Activated T-cell treated with anti-CD3 and anti-CD28 coated beads, Interleukin-2, amount 50 U/mL, for 72 hours (primary cell): Measurements from ENCODE around the gene KRT20. TPM values are rescaled to one million over a fixed set of nuclear protein-coding genes. Genes with fewer than 3 reads are reported as not detected.
A peak's percentile ranks its signal among the peaks of the same experiment; 100 is the strongest.

Source experiments
- ATAC-seq, 2 donors: fragments of 150-1000 bp; cut with Tn5 transposase; replicated peaks in 1 of 2; 2 replicates each; pipeline ENCODE4 v1.10.0; 2021; ENCODE audit warnings: moderate library complexity in 2 of 2, mild to moderate bottlenecking in 1 of 2
- DNase-seq, 2 donors: peaks; one replicate each; pipeline ENCODE4 v3.0.0; 2021 to 2022; ENCODE audit warnings: mixed read lengths in 1 of 2
- H3K27ac Mint-ChIP-seq: one replicate; pipeline ENCODE4 v1.8.0; 2022; ENCODE audit warnings: mild to moderate bottlenecking, moderate library complexity, mixed read lengths
- H3K27me3 Mint-ChIP-seq: one replicate; pipeline ENCODE4 v1.8.0; 2022; ENCODE audit warnings: low read depth, mixed read lengths
- H3K36me3 Mint-ChIP-seq, 2 donors: one replicate each; pipeline ENCODE4 v1.8.0; 2022; ENCODE audit warnings: mixed read lengths in 2 of 2, mild to moderate bottlenecking in 1 of 2; ENCODE audit not compliant: insufficient read depth in 2 of 2
- H3K4me1 Mint-ChIP-seq: one replicate; pipeline ENCODE4 v1.8.0; 2022; ENCODE audit warnings: low read depth, mixed read lengths
- H3K4me3 Mint-ChIP-seq, 2 donors: one replicate each; pipeline ENCODE4 v1.8.0; 2022; ENCODE audit warnings: mild to moderate bottlenecking in 2 of 2, mixed read lengths in 2 of 2, moderate library complexity in 2 of 2
- H3K9me3 Mint-ChIP-seq, 2 donors: one replicate each; pipeline ENCODE4 v1.8.0; 2022; ENCODE audit warnings: mixed read lengths in 2 of 2
- total RNA-seq, 2 donors: library from RNA; stranded (reverse); gene quantifications; one replicate each; pipeline ENCODE4 v1.2.3, GENCODE V29; 2022

The KRT20 gene
- total RNA-seq, 2 donors from 2014 or later = not detected

- peak in 1 of 2 donors; percentile 9 for ATAC-seq
- Mint-ChIP-seq H3K36me3 (no peaks in the 10 kb centered on the region), H3K9me3 (no peaks in the 10 kb centered on the region), H3K4me1 (no peaks in the 10 kb centered on the region), H3K4me3 (no peak overlapping the region), H3K27ac (no peak overlapping the region), H3K27me3 (peaks cover 63% of the 10 kb centered on the region)
- no peak for DNase-seq
Observed at GRCh38 chr17:40909755-40910154, 24.7 kb upstream of the KRT20 start.

DNA sequence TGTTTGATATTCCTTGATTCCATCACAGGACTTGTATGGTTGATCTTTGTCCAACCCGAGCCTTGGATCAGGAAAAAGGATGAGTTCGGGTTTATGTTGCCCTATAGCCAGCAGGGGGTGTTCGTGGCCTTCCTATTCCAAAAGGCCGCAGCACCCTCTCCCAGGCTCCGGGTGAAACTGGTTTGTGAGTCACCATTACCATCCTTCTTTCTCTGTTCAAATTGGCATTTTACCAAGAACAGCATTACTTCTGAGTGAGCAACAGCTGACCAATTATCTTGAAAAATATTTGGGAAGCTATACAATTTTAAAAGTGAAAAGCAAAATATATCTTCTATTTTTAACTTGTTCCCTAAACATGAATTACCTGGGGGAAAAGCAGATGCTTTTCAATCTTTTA lies 24.3 kb upstream of the KRT20 start:
- Mint-ChIP-seq H3K27ac (no peak overlapping the region), H3K27me3 (peaks cover 67% of the 10 kb centered on the region), H3K4me3 (no peak overlapping the region), H3K9me3 (no peaks in the 10 kb centered on the region), H3K4me1 (no peaks in the 10 kb centered on the region), H3K36me3 (no peaks in the 10 kb centered on the region)
- ATAC-seq (peak; percentile 83 to 89), DNase-seq (peak; percentile 57 to 72)

DNA sequence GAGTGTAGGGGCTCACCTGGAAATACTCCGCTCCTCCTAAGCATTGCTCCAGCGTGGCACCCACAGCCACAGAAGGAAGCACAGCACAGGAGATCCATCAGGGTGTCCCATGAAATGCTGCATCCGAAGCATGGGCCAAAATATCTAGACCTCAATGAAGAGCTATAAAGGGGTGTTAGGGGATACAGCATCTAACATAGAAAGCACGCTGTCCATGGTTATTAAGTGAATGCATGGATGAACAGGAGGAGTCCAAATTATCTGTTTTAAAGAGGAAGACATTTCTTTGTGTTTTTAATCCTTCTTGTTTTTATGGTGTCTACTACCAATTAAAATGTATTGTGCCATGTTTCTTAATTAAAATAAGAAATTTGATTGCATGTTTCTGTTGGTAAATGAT lies 21.6 kb upstream of the KRT20 start:
- peaks cover 18% of the 10 kb centered on the region for H3K4me1 Mint-ChIP-seq
- no peaks in the 10 kb centered on the region for H3K9me3 Mint-ChIP-seq
- H3K36me3 Mint-ChIP-seq = no peaks in the 10 kb centered on the region
- H3K4me3 Mint-ChIP-seq = no peak overlapping the region
- peaks cover 72% of the 10 kb centered on the region for H3K27me3 Mint-ChIP-seq
- DNase-seq (no peak), ATAC-seq (no peak)
- H3K27ac Mint-ChIP-seq = no peak overlapping the region

DNA sequence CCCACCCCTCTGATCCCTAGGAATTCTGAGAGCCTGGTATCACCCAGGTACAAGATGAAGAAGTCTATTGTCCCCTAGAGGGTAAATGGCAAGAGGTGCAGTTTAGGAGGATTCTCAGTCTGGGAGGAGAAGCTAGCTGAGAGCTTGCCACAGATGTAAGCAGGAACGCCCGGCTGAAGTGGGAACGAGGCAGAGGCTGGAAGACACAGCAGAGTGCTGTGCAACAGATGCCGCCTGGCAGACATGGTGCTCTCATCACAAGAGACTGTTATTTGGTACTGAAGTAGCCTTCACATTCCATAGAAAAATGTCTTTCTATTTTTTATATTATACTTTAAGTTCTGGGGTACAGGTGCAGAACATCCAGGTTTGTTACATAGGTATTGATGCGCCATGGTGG lies 20.3 kb upstream of the KRT20 start:
- Mint-ChIP-seq H3K4me3 (no peak overlapping the region), H3K36me3 (no peaks in the 10 kb centered on the region), H3K27me3 (peaks cover 72% of the 10 kb centered on the region), H3K9me3 (no peaks in the 10 kb centered on the region), H3K4me1 (peaks cover 18% of the 10 kb centered on the region), H3K27ac (no peak overlapping the region)
- DNase-seq (no peak), ATAC-seq (no peak)

- no peaks in the 10 kb centered on the region for H3K36me3 Mint-ChIP-seq
- H3K27ac Mint-ChIP-seq = no peak overlapping the region
- peaks cover 55% of the 10 kb centered on the region for H3K27me3 Mint-ChIP-seq
- H3K9me3 Mint-ChIP-seq = no peaks in the 10 kb centered on the region
- DNase-seq (no peak), ATAC-seq (no peak)
- H3K4me3 Mint-ChIP-seq = peak overlapping the region in 1 of 2 donors; percentile 36
- peaks cover 18% of the 10 kb centered on the region for H3K4me1 Mint-ChIP-seq
Observed at GRCh38 chr17:40903129-40903847, 18.2 kb upstream of the KRT20 start.

GRCh38 chr17:40902498-40902897 lies 17.5 kb upstream of the KRT20 start:
- ATAC-seq = no peak
- DNase-seq = no peak
- Mint-ChIP-seq H3K27me3 (peaks cover 50% of the 10 kb centered on the region), H3K9me3 (no peaks in the 10 kb centered on the region), H3K4me1 (peaks cover 18% of the 10 kb centered on the region), H3K27ac (no peak overlapping the region), H3K4me3 (no peak overlapping the region), H3K36me3 (no peaks in the 10 kb centered on the region)

GRCh38 chr17:40901981-40902474 lies 17.0 kb upstream of the KRT20 start:
- no peaks in the 10 kb centered on the region for H3K36me3 Mint-ChIP-seq
- no peak overlapping the region for H3K27ac Mint-ChIP-seq
- H3K27me3 Mint-ChIP-seq = peaks cover 45% of the 10 kb centered on the region
- H3K4me1 Mint-ChIP-seq = peaks cover 18% of the 10 kb centered on the region
- DNase-seq (no peak), ATAC-seq (peak; percentile 51 to 52)
- no peak overlapping the region for H3K4me3 Mint-ChIP-seq
- H3K9me3 Mint-ChIP-seq = no peaks in the 10 kb centered on the region

- Mint-ChIP-seq H3K4me1 (peaks cover 18% of the 10 kb centered on the region), H3K4me3 (no peak overlapping the region), H3K9me3 (no peaks in the 10 kb centered on the region), H3K27me3 (peaks cover 40% of the 10 kb centered on the region), H3K27ac (no peak overlapping the region), H3K36me3 (no peaks in the 10 kb centered on the region)
- no peak for ATAC-seq
- DNase-seq = no peak
Observed at GRCh38 chr17:40900809-40901356, 15.8 kb upstream of the KRT20 start.

- Mint-ChIP-seq H3K36me3 (no peaks in the 10 kb centered on the region), H3K27ac (no peak overlapping the region), H3K4me1 (peaks cover 3% of the 10 kb centered on the region), H3K4me3 (no peak overlapping the region), H3K27me3 (peaks cover 36% of the 10 kb centered on the region), H3K9me3 (no peaks in the 10 kb centered on the region)
- no peak for ATAC-seq
- no peak for DNase-seq
Observed at GRCh38 chr17:40896916-40897455, 11.9 kb upstream of the KRT20 start.

- no peaks in the 10 kb centered on the region for H3K36me3 Mint-ChIP-seq
- no peak overlapping the region for H3K4me3 Mint-ChIP-seq
- peaks cover 29% of the 10 kb centered on the region for H3K27me3 Mint-ChIP-seq
- ATAC-seq (no peak), DNase-seq (no peak)
- no peaks in the 10 kb centered on the region for H3K9me3 Mint-ChIP-seq
- no peaks in the 10 kb centered on the region for H3K4me1 Mint-ChIP-seq
- H3K27ac Mint-ChIP-seq = no peak overlapping the region
Observed at GRCh38 chr17:40895106-40895730, 10.2 kb upstream of the KRT20 start.

DNA sequence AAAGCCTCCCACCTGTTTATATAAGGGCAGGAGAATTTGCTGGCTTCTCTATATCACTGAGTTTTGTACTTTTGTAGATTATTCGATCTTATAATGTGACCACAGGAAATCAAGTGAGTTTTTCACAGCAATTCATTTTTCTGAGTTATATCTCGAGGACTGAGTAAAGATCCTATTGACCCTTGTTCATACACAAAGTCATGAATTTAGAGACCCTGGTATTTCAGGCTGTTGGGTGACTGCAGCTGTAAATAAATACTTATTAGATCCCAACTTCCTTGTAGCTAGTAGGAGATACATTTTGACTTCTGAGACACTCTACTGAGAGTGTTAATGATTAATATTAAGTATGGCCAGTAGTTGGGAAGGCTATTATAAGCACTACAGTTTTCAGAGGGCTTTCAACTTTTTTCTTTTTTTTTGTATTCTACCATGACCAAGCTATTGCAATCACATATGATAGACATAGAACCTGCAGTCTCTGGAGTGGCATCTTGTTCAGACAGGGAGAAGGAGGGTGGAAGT lies 3.2 kb upstream of the KRT20 start:
- DNase-seq (no peak), ATAC-seq (no peak)
- no peaks in the 10 kb centered on the region for H3K9me3 Mint-ChIP-seq
- H3K27ac Mint-ChIP-seq = no peak overlapping the region
- H3K4me1 Mint-ChIP-seq = no peaks in the 10 kb centered on the region
- H3K36me3 Mint-ChIP-seq = no peaks in the 10 kb centered on the region
- H3K27me3 Mint-ChIP-seq = peaks cover 46% of the 10 kb centered on the region
- H3K4me3 Mint-ChIP-seq = no peak overlapping the region

DNA sequence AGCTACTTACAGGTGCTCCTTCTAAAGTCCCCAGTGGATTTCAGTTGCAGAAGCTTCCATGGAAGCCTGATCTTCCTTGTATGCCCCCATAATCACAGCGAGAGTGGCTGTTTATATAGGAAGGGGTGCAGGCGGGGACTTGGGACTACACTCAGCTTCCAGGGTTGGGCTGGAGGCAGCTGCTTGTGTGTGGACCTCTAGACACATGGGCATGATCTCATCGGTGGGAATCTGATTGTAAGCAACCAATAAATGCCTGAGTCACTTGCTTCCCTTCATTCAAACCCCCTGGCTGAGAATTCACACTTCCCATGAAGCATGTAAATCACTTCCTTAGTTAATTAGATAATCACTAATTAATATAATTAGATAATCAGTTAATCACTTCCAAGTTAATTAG lies 1.0 kb upstream of the KRT20 start:
- Mint-ChIP-seq H3K36me3 (no peaks in the 10 kb centered on the region), H3K4me3 (no peak overlapping the region), H3K4me1 (no peaks in the 10 kb centered on the region)

DNA sequence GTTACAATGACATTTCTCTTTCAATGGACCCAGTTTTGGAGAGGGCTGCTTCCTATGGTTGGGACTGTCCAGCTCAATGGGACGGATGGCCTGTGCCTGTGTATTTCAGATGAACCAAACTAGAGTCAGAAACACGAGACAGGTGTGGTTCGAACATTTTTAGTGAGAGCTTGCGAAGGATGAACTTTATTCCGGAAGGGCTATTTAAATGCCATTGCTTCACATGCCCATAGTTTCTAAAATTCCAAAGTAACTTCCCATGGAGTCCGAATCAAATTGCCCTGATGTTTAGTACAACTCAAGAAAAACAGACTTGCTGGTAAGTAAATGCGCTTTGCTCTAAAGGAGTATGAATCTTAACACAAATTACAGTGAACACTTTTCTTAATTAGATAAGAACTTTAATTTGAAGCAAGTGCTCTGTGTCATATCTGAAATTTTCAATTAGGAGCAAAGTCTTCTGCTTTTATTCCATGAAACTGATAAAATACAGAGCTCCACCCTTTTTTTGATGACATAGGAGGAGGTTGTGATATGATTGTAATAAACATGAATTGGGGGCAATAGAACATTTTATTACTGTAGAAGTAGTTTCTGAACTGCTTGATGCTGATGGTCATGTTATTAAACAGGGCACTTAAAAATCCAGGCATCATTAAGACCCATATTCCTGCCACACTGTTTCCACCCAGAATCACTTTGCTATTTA lies 1.3 kb downstream of the KRT20 start:
- ATAC-seq (no peak), DNase-seq (no peak)
- no peaks in the 10 kb centered on the region for H3K9me3 Mint-ChIP-seq
- no peaks in the 10 kb centered on the region for H3K4me1 Mint-ChIP-seq
- H3K27ac Mint-ChIP-seq = no peak overlapping the region
- H3K4me3 Mint-ChIP-seq = no peak overlapping the region
- H3K36me3 Mint-ChIP-seq = no peaks in the 10 kb centered on the region
- H3K27me3 Mint-ChIP-seq = peaks cover 27% of the 10 kb centered on the region

More for the DNA sequence above, 1.0 kb upstream of the KRT20 start:
- no peak overlapping the region for H3K27ac Mint-ChIP-seq
- no peak for DNase-seq
- H3K9me3 Mint-ChIP-seq = no peaks in the 10 kb centered on the region
- H3K27me3 Mint-ChIP-seq = peaks cover 40% of the 10 kb centered on the region
- ATAC-seq = no peak
